GM23338 (cell line): ENCODE data around the gene GAK. TPM values are rescaled to one million over a fixed set of nuclear protein-coding genes. Genes with fewer than 3 reads are reported as not detected.

ENCODE experiments used
- ATAC-seq: fragments of 200-7000 bp; cut with Tn5 transposase; 3 replicates; pipeline ENCODE4 v1.9.1; 2020
- DNase-seq: peaks from one replicate; pipeline ENCODE4 v3.0.0-alpha.2; 2015; ENCODE audit warnings: low spot score
- H2AFZ ChIP-seq: fragments of 200-600 bp; sonication (generic); 2 replicates; pipeline ENCODE4 v1.8.0; 2016; ENCODE audit warnings: antibody characterized with exemption, mild to moderate bottlenecking, moderate library complexity
- H3F3A ChIP-seq: fragments of 200-600 bp; sonication (generic); replicated peaks from 2 replicates; pipeline ENCODE4 v1.8.0; 2017; ENCODE audit warnings: antibody characterized with exemption, mixed run types, low read depth
- H3K27ac ChIP-seq: fragments of 200-600 bp; sonication (generic); 2 replicates; pipeline ENCODE4 v1.6.1; 2016; ENCODE audit warnings: low read depth
- H3K27me3 ChIP-seq: fragments of 200-600 bp; sonication (generic); 2 replicates; pipeline ENCODE4 v1.8.0; 2016; ENCODE audit warnings: mild to moderate bottlenecking, mixed run types, moderate library complexity; ENCODE audit not compliant: insufficient read depth
- H3K36me3 ChIP-seq: fragments of 200-600 bp; sonication (generic); 2 replicates; pipeline ENCODE4 v1.8.0; 2016; ENCODE audit warnings: mild to moderate bottlenecking; ENCODE audit not compliant: insufficient read depth
- H3K4me1 ChIP-seq: fragments of 200-600 bp; sonication (generic); 2 replicates; pipeline ENCODE4 v1.8.0; 2016; ENCODE audit warnings: mild to moderate bottlenecking, moderate library complexity; ENCODE audit not compliant: insufficient read depth
- H3K4me2 ChIP-seq: fragments of 200-600 bp; sonication (generic); 2 replicates; pipeline ENCODE4 v1.7.1; 2017; ENCODE audit warnings: mixed run types
- H3K4me3 ChIP-seq: fragments of 200-600 bp; sonication (generic); 2 replicates; pipeline ENCODE4 v1.6.1; 2016; ENCODE audit warnings: mixed run types
- H3K79me2 ChIP-seq: fragments of 200-600 bp; sonication (generic); replicated peaks from 2 replicates; pipeline ENCODE4 v1.8.0; 2017; ENCODE audit warnings: mild to moderate bottlenecking; ENCODE audit not compliant: insufficient read depth
- H3K9me2 ChIP-seq: fragments of 200-600 bp; sonication (generic); 2 replicates; pipeline ENCODE4 v1.8.0; 2017; ENCODE audit not compliant: insufficient read depth
- H4K20me1 ChIP-seq: fragments of 200-600 bp; sonication (generic); replicated peaks from 2 replicates; pipeline ENCODE4 v1.8.0; 2017; ENCODE audit warnings: mild to moderate bottlenecking; ENCODE audit not compliant: insufficient read depth
- H3K27ac Mint-ChIP-seq: 2 replicates; pipeline ENCODE4 v1.8.0; 2020; ENCODE audit warnings: inconsistent platforms, mild to moderate bottlenecking, moderate library complexity, mixed read lengths
- H3K27me3 Mint-ChIP-seq: 3 replicates; pipeline ENCODE4 v1.8.0; 2022; ENCODE audit warnings: low read depth, mild to moderate bottlenecking, moderate library complexity, mixed read lengths, inconsistent platforms; ENCODE audit not compliant: insufficient read depth, poor library complexity
- H3K36me3 Mint-ChIP-seq: 3 replicates; pipeline ENCODE4 v1.8.0; 2021; ENCODE audit warnings: low read depth, mild to moderate bottlenecking, inconsistent platforms, moderate library complexity, mixed read lengths
- H3K4me1 Mint-ChIP-seq: 3 replicates; pipeline ENCODE4 v1.8.0; 2020; ENCODE audit warnings: mild to moderate bottlenecking, inconsistent platforms, mixed read lengths
- H3K4me3 Mint-ChIP-seq: 3 replicates; pipeline ENCODE4 v1.8.0; 2021; ENCODE audit warnings: moderate library complexity, mild to moderate bottlenecking, inconsistent platforms, mixed read lengths
- H3K9me3 Mint-ChIP-seq: 3 replicates; pipeline ENCODE4 v1.8.0; 2020; ENCODE audit warnings: moderate library complexity, mild to moderate bottlenecking, inconsistent platforms, mixed read lengths
- EZH2 ChIP-seq: fragments of 200-600 bp; sonication (generic); IDR thresholded peaks from one replicate; pipeline ENCODE4 v1.8.0; 2017; ENCODE audit warnings: antibody characterized with exemption, mild to moderate bottlenecking, low read depth; ENCODE audit not compliant: unreplicated experiment
- JUNB ChIP-seq: IDR thresholded peaks from one replicate; pipeline ENCODE4 v1.6.1; 2016; ENCODE audit warnings: antibody characterized with exemption; ENCODE audit not compliant: unreplicated experiment
- POLR2AphosphoS5 ChIP-seq: IDR thresholded peaks from 2 replicates; pipeline ENCODE4 v1.6.1; 2016; ENCODE audit warnings: antibody characterized with exemption, low read depth
- STAT1 ChIP-seq: IDR thresholded peaks from one replicate; pipeline ENCODE4 v1.6.1; 2016; ENCODE audit warnings: antibody characterized with exemption; ENCODE audit not compliant: unreplicated experiment
- ZNF114 ChIP-seq: fragments of 250-450 bp; sonication (Bioruptor Pico); IDR thresholded peaks from 2 replicates; pipeline ENCODE4 v1.5.0; 2020; ENCODE audit warnings: mild to moderate bottlenecking, moderate library complexity
- polyA plus RNA-seq: library from polyadenylated mRNA; unstranded; fragments of >200 nt; fragmentation: Nextera tagmentation; extraction: Ambion mirVana; gene quantifications from 2 replicates; pipeline ENCODE4 v1.2.1, GENCODE V29; 2016
- total RNA-seq: library from RNA; depleted of rRNA; stranded (reverse); fragments of >200 nt; shearing (Covaris generic); gene quantifications from 2 replicates; pipeline ENCODE4 v1.2.3, GENCODE V29; 2014
- TF ChIP-seq, protein P1 (sequence below): fragments of 250-450 bp; sonication (Bioruptor Pico); IDR thresholded peaks from 2 replicates; pipeline ENCODE4 v1.5.0; 2020; ENCODE audit warnings: mild to moderate bottlenecking, moderate library complexity
- TF ChIP-seq, protein P2 (sequence below): IDR thresholded peaks from one replicate; pipeline ENCODE4 v1.6.1; 2018; ENCODE audit warnings: antibody characterized with exemption; ENCODE audit not compliant: unreplicated experiment
- TF ChIP-seq, protein P3 (sequence below): IDR thresholded peaks from 2 replicates; pipeline ENCODE4 v1.6.1; 2016; ENCODE audit warnings: antibody characterized with exemption

The GAK gene
- total and polyA plus RNA-seq, 2 experiments from 2014 or later = 48.5 to 124 TPM

DNA sequence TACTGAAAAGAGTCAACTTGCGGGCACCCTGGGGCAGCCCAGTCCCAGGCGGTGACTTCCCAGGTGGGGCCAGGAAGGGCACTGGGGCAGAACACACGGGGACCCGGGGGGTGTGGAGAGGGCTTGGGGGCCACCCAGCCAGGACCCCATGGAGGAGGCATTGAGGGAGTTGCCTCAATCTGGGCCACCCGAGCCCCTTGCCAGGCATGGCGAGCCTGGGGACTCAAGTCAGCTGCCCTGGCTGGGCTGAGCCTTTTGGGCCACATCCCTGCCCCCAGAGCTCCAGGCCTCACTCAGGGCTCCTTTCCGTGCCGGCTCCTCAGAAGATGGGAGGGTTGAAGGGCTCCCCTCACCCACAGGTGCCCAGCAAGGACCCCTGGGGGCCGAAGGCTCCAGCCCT lies 99.6 kb downstream of the GAK start:
- TF ChIP-seq STAT1 (no peak), JUNB (no peak), ZNF114 (CRISPR knock-in tag) (no peak), POLR2AphosphoS5 (no peak), EZH2 (no peak)
- TF ChIP-seq, protein P1, sequence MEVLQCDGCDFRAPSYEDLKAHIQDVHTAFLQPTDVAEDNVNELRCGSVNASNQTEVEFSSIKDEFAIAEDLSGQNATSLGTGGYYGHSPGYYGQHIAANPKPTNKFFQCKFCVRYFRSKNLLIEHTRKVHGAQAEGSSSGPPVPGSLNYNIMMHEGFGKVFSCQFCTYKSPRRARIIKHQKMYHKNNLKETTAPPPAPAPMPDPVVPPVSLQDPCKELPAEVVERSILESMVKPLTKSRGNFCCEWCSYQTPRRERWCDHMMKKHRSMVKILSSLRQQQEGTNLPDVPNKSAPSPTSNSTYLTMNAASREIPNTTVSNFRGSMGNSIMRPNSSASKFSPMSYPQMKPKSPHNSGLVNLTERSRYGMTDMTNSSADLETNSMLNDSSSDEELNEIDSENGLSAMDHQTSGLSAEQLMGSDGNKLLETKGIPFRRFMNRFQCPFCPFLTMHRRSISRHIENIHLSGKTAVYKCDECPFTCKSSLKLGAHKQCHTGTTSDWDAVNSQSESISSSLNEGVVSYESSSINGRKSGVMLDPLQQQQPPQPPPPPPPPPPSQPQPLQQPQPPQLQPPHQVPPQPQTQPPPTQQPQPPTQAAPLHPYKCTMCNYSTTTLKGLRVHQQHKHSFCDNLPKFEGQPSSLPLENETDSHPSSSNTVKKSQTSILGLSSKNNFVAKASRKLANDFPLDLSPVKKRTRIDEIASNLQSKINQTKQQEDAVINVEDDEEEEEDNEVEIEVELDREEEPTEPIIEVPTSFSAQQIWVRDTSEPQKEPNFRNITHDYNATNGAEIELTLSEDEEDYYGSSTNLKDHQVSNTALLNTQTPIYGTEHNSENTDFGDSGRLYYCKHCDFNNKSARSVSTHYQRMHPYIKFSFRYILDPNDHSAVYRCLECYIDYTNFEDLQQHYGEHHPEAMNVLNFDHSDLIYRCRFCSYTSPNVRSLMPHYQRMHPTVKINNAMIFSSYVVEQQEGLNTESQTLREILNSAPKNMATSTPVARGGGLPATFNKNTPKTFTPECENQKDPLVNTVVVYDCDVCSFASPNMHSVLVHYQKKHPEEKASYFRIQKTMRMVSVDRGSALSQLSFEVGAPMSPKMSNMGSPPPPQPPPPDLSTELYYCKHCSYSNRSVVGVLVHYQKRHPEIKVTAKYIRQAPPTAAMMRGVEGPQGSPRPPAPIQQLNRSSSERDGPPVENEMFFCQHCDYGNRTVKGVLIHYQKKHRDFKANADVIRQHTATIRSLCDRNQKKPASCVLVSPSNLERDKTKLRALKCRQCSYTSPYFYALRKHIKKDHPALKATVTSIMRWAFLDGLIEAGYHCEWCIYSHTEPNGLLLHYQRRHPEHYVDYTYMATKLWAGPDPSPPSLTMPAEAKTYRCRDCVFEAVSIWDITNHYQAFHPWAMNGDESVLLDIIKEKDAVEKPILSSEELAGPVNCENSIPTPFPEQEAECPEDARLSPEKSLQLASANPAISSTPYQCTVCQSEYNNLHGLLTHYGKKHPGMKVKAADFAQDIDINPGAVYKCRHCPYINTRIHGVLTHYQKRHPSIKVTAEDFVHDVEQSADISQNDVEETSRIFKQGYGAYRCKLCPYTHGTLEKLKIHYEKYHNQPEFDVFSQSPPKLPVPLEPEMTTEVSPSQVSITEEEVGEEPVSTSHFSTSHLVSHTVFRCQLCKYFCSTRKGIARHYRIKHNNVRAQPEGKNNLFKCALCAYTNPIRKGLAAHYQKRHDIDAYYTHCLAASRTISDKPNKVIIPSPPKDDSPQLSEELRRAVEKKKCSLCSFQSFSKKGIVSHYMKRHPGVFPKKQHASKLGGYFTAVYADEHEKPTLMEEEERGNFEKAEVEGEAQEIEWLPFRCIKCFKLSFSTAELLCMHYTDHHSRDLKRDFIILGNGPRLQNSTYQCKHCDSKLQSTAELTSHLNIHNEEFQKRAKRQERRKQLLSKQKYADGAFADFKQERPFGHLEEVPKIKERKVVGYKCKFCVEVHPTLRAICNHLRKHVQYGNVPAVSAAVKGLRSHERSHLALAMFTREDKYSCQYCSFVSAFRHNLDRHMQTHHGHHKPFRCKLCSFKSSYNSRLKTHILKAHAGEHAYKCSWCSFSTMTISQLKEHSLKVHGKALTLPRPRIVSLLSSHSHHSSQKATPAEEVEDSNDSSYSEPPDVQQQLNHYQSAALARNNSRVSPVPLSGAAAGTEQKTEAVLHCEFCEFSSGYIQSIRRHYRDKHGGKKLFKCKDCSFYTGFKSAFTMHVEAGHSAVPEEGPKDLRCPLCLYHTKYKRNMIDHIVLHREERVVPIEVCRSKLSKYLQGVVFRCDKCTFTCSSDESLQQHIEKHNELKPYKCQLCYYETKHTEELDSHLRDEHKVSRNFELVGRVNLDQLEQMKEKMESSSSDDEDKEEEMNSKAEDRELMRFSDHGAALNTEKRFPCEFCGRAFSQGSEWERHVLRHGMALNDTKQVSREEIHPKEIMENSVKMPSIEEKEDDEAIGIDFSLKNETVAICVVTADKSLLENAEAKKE (CRISPR knock-in tag) = no peak
- TF ChIP-seq, protein P2, sequence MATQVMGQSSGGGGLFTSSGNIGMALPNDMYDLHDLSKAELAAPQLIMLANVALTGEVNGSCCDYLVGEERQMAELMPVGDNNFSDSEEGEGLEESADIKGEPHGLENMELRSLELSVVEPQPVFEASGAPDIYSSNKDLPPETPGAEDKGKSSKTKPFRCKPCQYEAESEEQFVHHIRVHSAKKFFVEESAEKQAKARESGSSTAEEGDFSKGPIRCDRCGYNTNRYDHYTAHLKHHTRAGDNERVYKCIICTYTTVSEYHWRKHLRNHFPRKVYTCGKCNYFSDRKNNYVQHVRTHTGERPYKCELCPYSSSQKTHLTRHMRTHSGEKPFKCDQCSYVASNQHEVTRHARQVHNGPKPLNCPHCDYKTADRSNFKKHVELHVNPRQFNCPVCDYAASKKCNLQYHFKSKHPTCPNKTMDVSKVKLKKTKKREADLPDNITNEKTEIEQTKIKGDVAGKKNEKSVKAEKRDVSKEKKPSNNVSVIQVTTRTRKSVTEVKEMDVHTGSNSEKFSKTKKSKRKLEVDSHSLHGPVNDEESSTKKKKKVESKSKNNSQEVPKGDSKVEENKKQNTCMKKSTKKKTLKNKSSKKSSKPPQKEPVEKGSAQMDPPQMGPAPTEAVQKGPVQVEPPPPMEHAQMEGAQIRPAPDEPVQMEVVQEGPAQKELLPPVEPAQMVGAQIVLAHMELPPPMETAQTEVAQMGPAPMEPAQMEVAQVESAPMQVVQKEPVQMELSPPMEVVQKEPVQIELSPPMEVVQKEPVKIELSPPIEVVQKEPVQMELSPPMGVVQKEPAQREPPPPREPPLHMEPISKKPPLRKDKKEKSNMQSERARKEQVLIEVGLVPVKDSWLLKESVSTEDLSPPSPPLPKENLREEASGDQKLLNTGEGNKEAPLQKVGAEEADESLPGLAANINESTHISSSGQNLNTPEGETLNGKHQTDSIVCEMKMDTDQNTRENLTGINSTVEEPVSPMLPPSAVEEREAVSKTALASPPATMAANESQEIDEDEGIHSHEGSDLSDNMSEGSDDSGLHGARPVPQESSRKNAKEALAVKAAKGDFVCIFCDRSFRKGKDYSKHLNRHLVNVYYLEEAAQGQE = no peak
- TF ChIP-seq, protein P3, sequence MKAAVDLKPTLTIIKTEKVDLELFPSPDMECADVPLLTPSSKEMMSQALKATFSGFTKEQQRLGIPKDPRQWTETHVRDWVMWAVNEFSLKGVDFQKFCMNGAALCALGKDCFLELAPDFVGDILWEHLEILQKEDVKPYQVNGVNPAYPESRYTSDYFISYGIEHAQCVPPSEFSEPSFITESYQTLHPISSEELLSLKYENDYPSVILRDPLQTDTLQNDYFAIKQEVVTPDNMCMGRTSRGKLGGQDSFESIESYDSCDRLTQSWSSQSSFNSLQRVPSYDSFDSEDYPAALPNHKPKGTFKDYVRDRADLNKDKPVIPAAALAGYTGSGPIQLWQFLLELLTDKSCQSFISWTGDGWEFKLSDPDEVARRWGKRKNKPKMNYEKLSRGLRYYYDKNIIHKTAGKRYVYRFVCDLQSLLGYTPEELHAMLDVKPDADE = no peak
- Histone ChIP-seq H3K27ac (no peak overlapping the region), H3K4me1 (no peaks in the 10 kb centered on the region), H3K27me3 (peaks cover 13% of the 10 kb centered on the region), H3K4me2 (no peak overlapping the region), H4K20me1 (no peaks in the 10 kb centered on the region), H3K9me2 (no peaks in the 10 kb centered on the region), H2AFZ (no peak overlapping the region), H3K4me3 (no peak overlapping the region), H3K36me3 (no peaks in the 10 kb centered on the region), H3K79me2 (no peaks in the 10 kb centered on the region), H3F3A (no peaks in the 10 kb centered on the region)
- ATAC-seq (no peak), DNase-seq (no peak)
- peaks cover 1% of the 10 kb centered on the region; the same call in 1 of the 3 replicates for H3K36me3 Mint-ChIP-seq
- H3K27me3 Mint-ChIP-seq = peaks cover 24% of the 10 kb centered on the region
- H3K4me3 Mint-ChIP-seq = no peak overlapping the region
- peaks cover 3% of the 10 kb centered on the region; the same call in 1 of the 3 replicates for H3K4me1 Mint-ChIP-seq
- peaks cover 3% of the 10 kb centered on the region; the same call in 2 of the 3 replicates for H3K9me3 Mint-ChIP-seq
- H3K27ac Mint-ChIP-seq = no peak overlapping the region
